ENCODE results near the gene PLA2G4D. TPM values are rescaled to one million over a fixed set of nuclear protein-coding genes. Genes with fewer than 3 reads are reported as not detected.
A peak's percentile ranks its signal among the peaks of the same experiment; 100 is the strongest.

Gene PLA2G4D
- polyA plus RNA-seq, 1 donor from 2014 or later = not detected

- Histone ChIP-seq H2AFZ (ENCODE audit: low read depth, low read length) (no peak overlapping the region), H3F3A (ENCODE audit: insufficient read depth, low read length, poor library complexity, severe bottlenecking) (no peaks in the 10 kb centered on the region), H4K20me1 (ENCODE audit: insufficient read depth) (no peaks in the 10 kb centered on the region), H3K27ac (ENCODE audit: low read length) (no peak overlapping the region), H3K4me3 (ENCODE audit: low read length) (no peak overlapping the region), H3K9me3 (ENCODE audit: low read length) (no peaks in the 10 kb centered on the region), H3K79me2 (replicated peaks; ENCODE audit: insufficient read depth, low read length) (no peaks in the 10 kb centered on the region), H3K27me3 (ENCODE audit: insufficient read depth, low read depth, low read length) (peaks cover 4% of the 10 kb centered on the region), H3K36me3 (ENCODE audit: insufficient read depth, low read length) (no peaks in the 10 kb centered on the region), H3K4me2 (ENCODE audit: low read length) (no peak overlapping the region), H3K9ac (ENCODE audit: low read length) (no peak overlapping the region), H3K9me2 (ENCODE audit: insufficient read depth, low read length) (no peaks in the 10 kb centered on the region)
- TF ChIP-seq, protein P1, sequence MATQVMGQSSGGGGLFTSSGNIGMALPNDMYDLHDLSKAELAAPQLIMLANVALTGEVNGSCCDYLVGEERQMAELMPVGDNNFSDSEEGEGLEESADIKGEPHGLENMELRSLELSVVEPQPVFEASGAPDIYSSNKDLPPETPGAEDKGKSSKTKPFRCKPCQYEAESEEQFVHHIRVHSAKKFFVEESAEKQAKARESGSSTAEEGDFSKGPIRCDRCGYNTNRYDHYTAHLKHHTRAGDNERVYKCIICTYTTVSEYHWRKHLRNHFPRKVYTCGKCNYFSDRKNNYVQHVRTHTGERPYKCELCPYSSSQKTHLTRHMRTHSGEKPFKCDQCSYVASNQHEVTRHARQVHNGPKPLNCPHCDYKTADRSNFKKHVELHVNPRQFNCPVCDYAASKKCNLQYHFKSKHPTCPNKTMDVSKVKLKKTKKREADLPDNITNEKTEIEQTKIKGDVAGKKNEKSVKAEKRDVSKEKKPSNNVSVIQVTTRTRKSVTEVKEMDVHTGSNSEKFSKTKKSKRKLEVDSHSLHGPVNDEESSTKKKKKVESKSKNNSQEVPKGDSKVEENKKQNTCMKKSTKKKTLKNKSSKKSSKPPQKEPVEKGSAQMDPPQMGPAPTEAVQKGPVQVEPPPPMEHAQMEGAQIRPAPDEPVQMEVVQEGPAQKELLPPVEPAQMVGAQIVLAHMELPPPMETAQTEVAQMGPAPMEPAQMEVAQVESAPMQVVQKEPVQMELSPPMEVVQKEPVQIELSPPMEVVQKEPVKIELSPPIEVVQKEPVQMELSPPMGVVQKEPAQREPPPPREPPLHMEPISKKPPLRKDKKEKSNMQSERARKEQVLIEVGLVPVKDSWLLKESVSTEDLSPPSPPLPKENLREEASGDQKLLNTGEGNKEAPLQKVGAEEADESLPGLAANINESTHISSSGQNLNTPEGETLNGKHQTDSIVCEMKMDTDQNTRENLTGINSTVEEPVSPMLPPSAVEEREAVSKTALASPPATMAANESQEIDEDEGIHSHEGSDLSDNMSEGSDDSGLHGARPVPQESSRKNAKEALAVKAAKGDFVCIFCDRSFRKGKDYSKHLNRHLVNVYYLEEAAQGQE (IDR thresholded peaks at IDR 0.05; ENCODE audit: borderline replicate concordance) = no peak
- TF ChIP-seq TAF1 (IDR thresholded peaks at IDR 0.05; ENCODE audit: low read depth) = no peak
- no peak for TF ChIP-seq MXI1 (conservative IDR thresholded peaks at IDR 0.05; ENCODE audit: poor library complexity, severe bottlenecking)
Observed at GRCh38 chr15:42060477-42060763, 33.9 kb downstream of the PLA2G4D start.

DNA sequence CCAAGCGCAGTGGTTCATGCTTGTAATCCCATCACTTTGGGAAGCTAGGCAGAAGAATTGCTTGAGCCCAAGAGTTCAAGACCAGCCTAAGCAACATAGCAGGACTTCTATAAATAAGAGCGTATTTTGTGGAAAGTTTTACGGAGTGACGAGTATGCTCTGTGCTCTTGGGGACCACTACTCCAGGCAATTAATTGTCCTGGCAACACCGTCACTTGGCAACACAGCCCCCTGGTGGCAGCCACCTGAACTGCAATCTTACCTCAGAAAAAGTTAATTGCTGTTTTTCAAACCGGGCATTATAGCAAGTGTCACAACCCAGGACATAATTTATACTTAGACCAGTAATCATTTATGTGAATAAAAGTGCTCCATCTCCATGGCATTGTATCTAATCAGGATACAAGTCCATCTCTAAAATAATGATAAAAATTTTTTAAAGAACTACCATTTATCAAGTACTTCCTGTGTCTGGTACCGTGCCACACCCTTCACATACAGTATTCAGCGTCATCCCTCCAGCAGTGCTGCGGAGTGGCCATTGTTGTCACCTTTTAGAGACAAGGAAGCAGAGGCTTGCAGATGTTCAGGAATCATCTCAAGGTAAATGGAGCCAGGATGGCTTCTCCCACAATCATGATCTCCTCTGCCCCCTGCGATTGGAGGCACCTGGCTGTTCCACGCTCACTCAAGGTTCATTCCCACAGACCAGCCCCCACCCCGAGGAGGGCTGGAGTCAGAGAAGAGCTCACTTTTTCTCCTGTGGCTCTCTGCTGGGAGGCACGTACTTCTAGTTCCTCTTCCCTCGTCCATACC lies 34.5 kb downstream of the PLA2G4D start:
- no peaks in the 10 kb centered on the region for H3F3A ChIP-seq (ENCODE audit: insufficient read depth, low read length, poor library complexity, severe bottlenecking)
- H3K27ac ChIP-seq (ENCODE audit: low read length) = no peak overlapping the region
- H2AFZ ChIP-seq (ENCODE audit: low read depth, low read length) = no peak overlapping the region
- no peak overlapping the region for H3K4me2 ChIP-seq (ENCODE audit: low read length)
- no peaks in the 10 kb centered on the region for H3K79me2 ChIP-seq (replicated peaks; ENCODE audit: insufficient read depth, low read length)
- no peaks in the 10 kb centered on the region for H3K9me2 ChIP-seq (ENCODE audit: insufficient read depth, low read length)
- no peaks in the 10 kb centered on the region for H4K20me1 ChIP-seq (ENCODE audit: insufficient read depth)
- no peaks in the 10 kb centered on the region for H3K36me3 ChIP-seq (ENCODE audit: insufficient read depth, low read length)
- TF ChIP-seq CTCF (IDR thresholded peaks at IDR 0.05; ENCODE audit: poor library complexity, severe bottlenecking) = peak; percentile 61
- TF ChIP-seq EP300 (conservative IDR thresholded peaks at IDR 0.05; ENCODE audit: poor library complexity, severe bottlenecking) = no peak
- no peak overlapping the region for H3K9ac ChIP-seq (ENCODE audit: low read length)
- H3K4me3 ChIP-seq (ENCODE audit: low read length) = no peak overlapping the region
- H3K9me3 ChIP-seq (ENCODE audit: low read length) = no peaks in the 10 kb centered on the region
- H3K27me3 ChIP-seq (ENCODE audit: insufficient read depth, low read depth, low read length) = peaks cover 4% of the 10 kb centered on the region

GRCh38 chr15:42058791-42059190 lies 35.6 kb downstream of the PLA2G4D start:
- Histone ChIP-seq H3K9ac (ENCODE audit: low read length) (no peak overlapping the region), H3K27me3 (ENCODE audit: insufficient read depth, low read depth, low read length) (peaks cover 4% of the 10 kb centered on the region), H3K4me2 (ENCODE audit: low read length) (no peak overlapping the region), H3K9me2 (ENCODE audit: insufficient read depth, low read length) (no peaks in the 10 kb centered on the region), H3K79me2 (replicated peaks; ENCODE audit: insufficient read depth, low read length) (no peaks in the 10 kb centered on the region), H4K20me1 (ENCODE audit: insufficient read depth) (no peaks in the 10 kb centered on the region), H3K27ac (ENCODE audit: low read length) (no peak overlapping the region), H3K36me3 (ENCODE audit: insufficient read depth, low read length) (no peaks in the 10 kb centered on the region), H3F3A (ENCODE audit: insufficient read depth, low read length, poor library complexity, severe bottlenecking) (no peaks in the 10 kb centered on the region), H3K4me3 (ENCODE audit: low read length) (no peak overlapping the region), H2AFZ (ENCODE audit: low read depth, low read length) (no peak overlapping the region), H3K9me3 (ENCODE audit: low read length) (no peaks in the 10 kb centered on the region)
- TF ChIP-seq SMC3 (conservative IDR thresholded peaks at IDR 0.05; ENCODE audit: poor library complexity) = no peak
- TF ChIP-seq TAF1 (IDR thresholded peaks at IDR 0.05; ENCODE audit: low read depth) = no peak
- TF ChIP-seq, protein P1 (IDR thresholded peaks at IDR 0.05; ENCODE audit: borderline replicate concordance) = no peak
- TF ChIP-seq EZH2 (IDR thresholded peaks at IDR 0.05; ENCODE audit: borderline replicate concordance, insufficient read depth, low read length, poor library complexity, severe bottlenecking) = no peak
- no peak for TF ChIP-seq RAD21 (conservative IDR thresholded peaks at IDR 0.05)
- no peak for TF ChIP-seq CTCF (IDR thresholded peaks at IDR 0.05; ENCODE audit: poor library complexity, severe bottlenecking)
- no peak for TF ChIP-seq POLR2AphosphoS5 (IDR thresholded peaks at IDR 0.05)
- no peak for TF ChIP-seq EP300 (conservative IDR thresholded peaks at IDR 0.05; ENCODE audit: poor library complexity, severe bottlenecking)
- no peak for TF ChIP-seq MXI1 (conservative IDR thresholded peaks at IDR 0.05; ENCODE audit: poor library complexity, severe bottlenecking)
